K562 (cell line): ENCODE data around the gene LRRC71. TPM values are rescaled to one million over a fixed set of nuclear protein-coding genes. Genes with fewer than 3 reads are reported as not detected.
A peak's percentile ranks its signal among the peaks of the same experiment; 100 is the strongest.

Source experiments
- ATAC-seq: fragments of 200-7000 bp; cut with Tn5 transposase; 3 replicates; pipeline ENCODE4 v1.9.1; 2020; ENCODE audit warnings: moderate library complexity
- BruUV-seq: library from RNA; stranded (reverse); fragments of 400-500 nt; replicated peaks from 2 replicates; lab custom pipeline; 2021; lab: Mats Ljungman, UMichigan
- CTCF ChIA-PET: fragments of 300-600 bp; formaldehyde crosslinking; extraction: SDS; loops from one replicate; lab custom pipeline; 2021; ENCODE audit warnings: low intra/inter-chr PET ratio; lab: Yijun Ruan, JAX
- POLR2A ChIA-PET: fragments of 300-600, 350-650 bp; sonication (Branson Sonifier 250); formaldehyde crosslinking; extraction: SDS; loops from one replicate; lab custom pipeline; 2021; ENCODE audit warnings: antibody characterized with exemption, inconsistent platforms; lab: Yijun Ruan, JAX
- DNase-seq, 4 experiments: peaks; one replicate each; pipeline versions ENCODE4 v3.0.0 to v3.0.0-alpha.2; 2011 to 2018; ENCODE audit warnings: low spot score in 3 of 4, mixed read lengths in 3 of 4; ENCODE audit errors: extremely low read depth in 1 of 4
- FAIRE-seq: peaks from 2 replicates; lab custom pipeline; 2011; peaks lifted over from hg19 to GRCh38; lab: Jason Lieb, UNC
- H2AFZ ChIP-seq: 2 replicates; pipeline ENCODE4 v1.6.0; 2011; ENCODE audit warnings: low read depth, low read length, control low read depth, inconsistent platforms
- H3K27ac ChIP-seq: fragments of 200-600 bp; 3 replicates; pipeline ENCODE4 v1.8.0; 2011; ENCODE audit warnings: low read depth, mild to moderate bottlenecking, control low read depth, inconsistent platforms, low read length, moderate library complexity, mixed read lengths; ENCODE audit errors: extremely low read depth
- H3K27me3 ChIP-seq, 2 experiments: fragments of 300-600 bp in 1 of 2; 2 replicates in 1 of 2; 3 replicates in 1 of 2; pipeline versions ENCODE4 v1.6.0 to v1.8.0; 2011; ENCODE audit warnings: inconsistent platforms in 2 of 2, low read length in 2 of 2, mild to moderate bottlenecking in 1 of 2, mixed read lengths in 1 of 2, moderate library complexity in 1 of 2; ENCODE audit not compliant: control insufficient read depth in 2 of 2, insufficient read depth in 2 of 2
- H3K36me3 ChIP-seq: fragments of 300-600 bp; 3 replicates; pipeline ENCODE4 v1.8.0; 2011; ENCODE audit warnings: mild to moderate bottlenecking, low read length, inconsistent platforms; ENCODE audit not compliant: control insufficient read depth, insufficient read depth
- H3K4me1 ChIP-seq, 2 experiments: fragments of 200-600 bp in 1 of 2; replicated peaks in 1 of 2; 2 replicates in 1 of 2; 3 replicates in 1 of 2; pipeline versions ENCODE4 v1.5.1 to v1.8.0; 2011; ENCODE audit warnings: inconsistent platforms in 2 of 2, low read length in 2 of 2, mild to moderate bottlenecking in 1 of 2, mixed read lengths in 1 of 2, moderate library complexity in 1 of 2; ENCODE audit not compliant: control insufficient read depth in 2 of 2, insufficient read depth in 2 of 2
- H3K4me2 ChIP-seq: 2 replicates; pipeline ENCODE4 v1.6.1; 2011; ENCODE audit warnings: low read length, control low read depth, inconsistent platforms, mixed read lengths; ENCODE audit not compliant: insufficient read depth
- H3K4me3 ChIP-seq: fragments of 200-600 bp; sonication (generic), shearing (Covaris generic); 2 replicates; pipeline ENCODE4 v1.5.1; 2016; ENCODE audit warnings: control low read depth, inconsistent platforms
- H3K79me2 ChIP-seq: fragments of 200-600 bp; 3 replicates; pipeline ENCODE4 v1.8.0; 2011; ENCODE audit warnings: low read length, inconsistent platforms; ENCODE audit not compliant: control insufficient read depth, insufficient read depth
- H3K9ac ChIP-seq, 2 experiments: 2 replicates each; pipeline versions ENCODE4 v1.6.0 to v1.6.1; 2011; ENCODE audit warnings: low read depth in 2 of 2, low read length in 2 of 2, control low read depth in 1 of 2, inconsistent platforms in 1 of 2, mild to moderate bottlenecking in 1 of 2, mixed read lengths in 1 of 2; ENCODE audit not compliant: insufficient read depth in 1 of 2
- H3K9me1 ChIP-seq: one replicate; pipeline ENCODE4 v1.6.0; 2011; ENCODE audit warnings: inconsistent platforms, mild to moderate bottlenecking, low read length, moderate library complexity; ENCODE audit not compliant: control insufficient read depth, insufficient read depth
- H3K9me3 ChIP-seq: replicated peaks from 2 replicates; pipeline ENCODE4 v1.5.1; 2011; ENCODE audit warnings: low read depth, low read length, inconsistent platforms; ENCODE audit not compliant: control insufficient read depth, insufficient read depth
- H4K20me1 ChIP-seq: replicated peaks from 2 replicates; pipeline ENCODE4 v1.6.1; 2011; ENCODE audit warnings: low read length, inconsistent platforms, mixed read lengths; ENCODE audit not compliant: control insufficient read depth, insufficient read depth
- JUND ChIP-seq, 2 experiments: IDR thresholded peaks; 2 replicates in 1 of 2; 3 replicates in 1 of 2; pipeline ENCODE4 v1.6.1; 2011; ENCODE audit warnings: borderline replicate concordance in 2 of 2, low read depth in 2 of 2, low read length in 2 of 2, improper control_type of control experiment in 1 of 2, missing biosample characterization in 1 of 2, missing genetic modification characterization in 1 of 2, missing genetic modification reagents in 1 of 2
- KDM5B ChIP-seq: fragments of 200-600 bp; sonication (generic); IDR thresholded peaks from 2 replicates; pipeline ENCODE4 v1.6.1; 2012; ENCODE audit warnings: low read depth, mild to moderate bottlenecking, moderate library complexity, low read length, control low read depth, inconsistent platforms; ENCODE audit not compliant: insufficient replicate concordance
- PML ChIP-seq: IDR thresholded peaks from 2 replicates; pipeline ENCODE4 v1.6.1; 2012; ENCODE audit warnings: low read length, inconsistent platforms
- POLR3A ChIP-seq: IDR thresholded peaks from 2 replicates; pipeline ENCODE4 v1.6.1; 2011; ENCODE audit warnings: borderline replicate concordance, mild to moderate bottlenecking, moderate library complexity; ENCODE audit not compliant: insufficient read length, insufficient read depth; ENCODE audit errors: extremely low read depth
- RNF2 ChIP-seq: sonication (generic); IDR thresholded peaks from 2 replicates; pipeline ENCODE4 v1.6.1; 2016
- TGIF2 ChIP-seq: sonication (generic); formaldehyde crosslinking; IDR thresholded peaks from 2 replicates; pipeline ENCODE4 v1.8.1; 2022; ENCODE audit warnings: mild to moderate bottlenecking, missing genetic modification reagents, moderate library complexity
- UBTF ChIP-seq, 2 experiments: IDR thresholded peaks; 2 replicates each; pipeline ENCODE4 v1.6.1; 2012; ENCODE audit warnings: improper control_type of control experiment in 2 of 2, low read depth in 2 of 2, low read length in 2 of 2, borderline replicate concordance in 1 of 2
- ZNF398 ChIP-seq: fragments of 250-450 bp; sonication (Bioruptor Pico); IDR thresholded peaks from 2 replicates; pipeline ENCODE4 v1.8.0; 2021; ENCODE audit warnings: moderate library complexity, mild to moderate bottlenecking, inconsistent platforms
- WGBS: fragments of 100-300 bp; shearing (Covaris generic); methylation state at CpG from one replicate; pipeline ENCODE4 v1.1.6; 2016; ENCODE audit warnings: low coverage, mixed read lengths; ENCODE audit not compliant: insufficient coverage; ENCODE audit errors: missing lambda C conversion rate; 5-methylcytosine and 5-hydroxymethylcytosine counted together
- in situ Hi-C: fragments of 300-500 bp; cut with MboI; formaldehyde crosslinking; loops from 4 replicates; pipeline ENCODE4 v1.15.0; 2018; ENCODE audit warnings: inconsistent platforms, mixed read lengths
- intact Hi-C: fragments of 100-400 bp; cut with micrococcal nuclease; formaldehyde crosslinking; loops from 2 replicates; pipeline ENCODE4 v1.14.2; 2022
- polyA plus RNA-seq, 8 experiments: library from polyadenylated mRNA; depleted of rRNA in 4 of 8; stranded (reverse) in 5 of 8; unstranded in 3 of 8; fragments of >200 nt; fragmentation: Nextera tagmentation in 2 of 8; fragmentation: Illumina TruSeq in 1 of 8; extraction: Ambion mirVana in 2 of 8; extraction: Trizol in 1 of 8; gene quantifications; 2 replicates each; pipeline versions ENCODE4 v1.2.1 to v1.2.3, GENCODE V29; 2011 to 2014; ENCODE audit warnings: inconsistent platforms in 1 of 8, missing spikeins in 1 of 8
- total RNA-seq, 7 experiments: library from RNA; depleted of rRNA in 6 of 7; stranded (reverse); fragments of >200 nt in 6 of 7; fragmentation: Illumina TruSeq in 2 of 7; extraction: Trizol in 2 of 7; gene quantifications; 2 replicates each; pipeline versions ENCODE4 v1.2.1 to v1.2.3, GENCODE V29; 2011 to 2021; ENCODE audit warnings: low replicate concordance in 1 of 7
- TF ChIP-seq, protein P1 (sequence below): sonication (generic); formaldehyde crosslinking; IDR thresholded peaks from 2 replicates; pipeline ENCODE4 v1.8.0; 2022; ENCODE audit warnings: mild to moderate bottlenecking, missing genetic modification reagents
- TF ChIP-seq, protein P2 (sequence below), 2 experiments: fragments of 450-650 bp in 1 of 2; sonication (generic) in 1 of 2; formaldehyde crosslinking in 1 of 2; IDR thresholded peaks in 1 of 2; conservative IDR thresholded peaks in 1 of 2; 2 replicates each; pipeline versions ENCODE4 v1.6.1 to v1.8.1; 2016 to 2023; ENCODE audit warnings: mild to moderate bottlenecking in 2 of 2, moderate library complexity in 2 of 2, inconsistent platforms in 1 of 2, missing genetic modification reagents in 1 of 2
- TF ChIP-seq, protein P3 (sequence below): fragments of 250-450 bp; sonication (Bioruptor Pico); IDR thresholded peaks from 2 replicates; pipeline ENCODE4 v1.5.0; 2020; ENCODE audit warnings: mild to moderate bottlenecking, borderline replicate concordance

Gene LRRC71
- total and polyA plus RNA-seq, 9 of the 15 experiments (the other 6 are each of a cell fraction or from before 2014, with no cell fraction given), result 0.06 to 1.2 (median 0.51) TPM; not detected in 1

- H3K4me3 ChIP-seq, result peak overlapping the region; percentile 50
- peak; percentile 98 for FAIRE-seq
- WGBS, result 0% methylated on average over 8 of the region's 9 CpGs
- no peak for TF ChIP-seq TGIF2 (CRISPR knock-in tag)
- TF ChIP-seq ZNF398 (CRISPR knock-in tag), result no peak
- peak; percentile 67 for TF ChIP-seq KDM5B
- peak; percentile 99 for TF ChIP-seq JUND (IDR thresholded peaks at IDR 0.05; ENCODE audit: borderline replicate concordance, low read depth, low read length)
- peak; percentile 98 for TF ChIP-seq JUND (tag; IDR thresholded peaks at IDR 0.05; ENCODE audit: borderline replicate concordance, low read depth, low read length)
- TF ChIP-seq PML, result no peak
- TF ChIP-seq, protein P1, sequence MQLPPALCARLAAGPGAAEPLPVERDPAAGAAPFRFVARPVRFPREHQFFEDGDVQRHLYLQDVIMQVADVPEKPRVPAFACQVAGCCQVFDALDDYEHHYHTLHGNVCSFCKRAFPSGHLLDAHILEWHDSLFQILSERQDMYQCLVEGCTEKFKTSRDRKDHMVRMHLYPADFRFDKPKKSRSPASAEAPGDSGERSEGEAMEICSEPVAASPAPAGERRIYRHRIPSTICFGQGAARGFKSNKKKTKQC (CRISPR knock-in tag), result 0 out of 2 replicates have a peak, but pooled peaks have one; percentile 3
- TF ChIP-seq, protein P2, sequence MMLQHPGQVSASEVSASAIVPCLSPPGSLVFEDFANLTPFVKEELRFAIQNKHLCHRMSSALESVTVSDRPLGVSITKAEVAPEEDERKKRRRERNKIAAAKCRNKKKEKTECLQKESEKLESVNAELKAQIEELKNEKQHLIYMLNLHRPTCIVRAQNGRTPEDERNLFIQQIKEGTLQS (IDR thresholded peaks at IDR 0.05), result peak; percentile 96
- TF ChIP-seq, protein P2 (CRISPR knock-in tag; conservative IDR thresholded peaks at IDR 0.05), result peak; percentile 94; the same call in 1 of the 2 replicates
- peak; percentile 90 for TF ChIP-seq RNF2
- no peak for TF ChIP-seq POLR3A
- 0 out of 4 replicates have a peak, but pooled peaks of 1 of the 2 experiments have one; percentile 10 for TF ChIP-seq UBTF (IDR thresholded peaks at IDR 0.05; ENCODE audit: borderline replicate concordance in 1 of 2, low read depth in 2 of 2, low read length in 2 of 2)
- TF ChIP-seq, protein P3, sequence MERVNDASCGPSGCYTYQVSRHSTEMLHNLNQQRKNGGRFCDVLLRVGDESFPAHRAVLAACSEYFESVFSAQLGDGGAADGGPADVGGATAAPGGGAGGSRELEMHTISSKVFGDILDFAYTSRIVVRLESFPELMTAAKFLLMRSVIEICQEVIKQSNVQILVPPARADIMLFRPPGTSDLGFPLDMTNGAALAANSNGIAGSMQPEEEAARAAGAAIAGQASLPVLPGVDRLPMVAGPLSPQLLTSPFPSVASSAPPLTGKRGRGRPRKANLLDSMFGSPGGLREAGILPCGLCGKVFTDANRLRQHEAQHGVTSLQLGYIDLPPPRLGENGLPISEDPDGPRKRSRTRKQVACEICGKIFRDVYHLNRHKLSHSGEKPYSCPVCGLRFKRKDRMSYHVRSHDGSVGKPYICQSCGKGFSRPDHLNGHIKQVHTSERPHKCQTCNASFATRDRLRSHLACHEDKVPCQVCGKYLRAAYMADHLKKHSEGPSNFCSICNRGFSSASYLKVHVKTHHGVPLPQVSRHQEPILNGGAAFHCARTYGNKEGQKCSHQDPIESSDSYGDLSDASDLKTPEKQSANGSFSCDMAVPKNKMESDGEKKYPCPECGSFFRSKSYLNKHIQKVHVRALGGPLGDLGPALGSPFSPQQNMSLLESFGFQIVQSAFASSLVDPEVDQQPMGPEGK (CRISPR knock-in tag), result no peak
Observed at GRCh38 chr1:156914440-156914856, 6.0 kb upstream of the LRRC71 start.

More at GRCh38 chr1:156914440-156914856, 6.0 kb upstream of the LRRC71 start:
- Histone ChIP-seq H3K9me1 (no peaks in the 10 kb centered on the region), H3K4me2 (peak overlapping the region; percentile 93), H3K27me3 (no peaks in the 10 kb centered on the region), H3K9ac (peak overlapping the region; percentile 80 to 88), H2AFZ (peak overlapping the region; percentile 82), H3K79me2 (peaks cover 23% of the 10 kb centered on the region), H4K20me1 (no peaks in the 10 kb centered on the region), H3K9me3 (peaks cover 3% of the 10 kb centered on the region; the same call in 1 of the 2 replicates), H3K36me3 (peaks cover 6% of the 10 kb centered on the region), H3K27ac (peak overlapping the region; percentile 61), H3K4me1 (peaks cover 42 to 51% of the 10 kb centered on the region in 2 experiments)
- intact Hi-C loops, result no loop called here
- no TSS peak for BruUV-seq
- POLR2A ChIA-PET, result interaction anchor here (0.7 to 2.0 kb wide), 4 partner anchors 15 to 244 kb away, joined by 3 to 7 read pairs (median 5); partner anchors contain the start of genes ISG20L2 and METTL25B
- CTCF ChIA-PET, result no interaction called here
- peak; percentile 95 to 97 (median 96) for DNase-seq
- in situ Hi-C loops, result no loop called here
- peak; percentile 89 for ATAC-seq
